Fibroblast of skin of abdomen (primary cell): ENCODE results near the gene ZNF324.
"Not testable (repeated sequence)": the region's sequence is repeated elsewhere in the genome, so short reads cannot be mapped to it uniquely, and the experiment has no call there.

Source experiments
- DNase-seq: peaks from one replicate; pipeline ENCODE4 v3.0.0-alpha.2; 2013

Gene ZNF324

DNA sequence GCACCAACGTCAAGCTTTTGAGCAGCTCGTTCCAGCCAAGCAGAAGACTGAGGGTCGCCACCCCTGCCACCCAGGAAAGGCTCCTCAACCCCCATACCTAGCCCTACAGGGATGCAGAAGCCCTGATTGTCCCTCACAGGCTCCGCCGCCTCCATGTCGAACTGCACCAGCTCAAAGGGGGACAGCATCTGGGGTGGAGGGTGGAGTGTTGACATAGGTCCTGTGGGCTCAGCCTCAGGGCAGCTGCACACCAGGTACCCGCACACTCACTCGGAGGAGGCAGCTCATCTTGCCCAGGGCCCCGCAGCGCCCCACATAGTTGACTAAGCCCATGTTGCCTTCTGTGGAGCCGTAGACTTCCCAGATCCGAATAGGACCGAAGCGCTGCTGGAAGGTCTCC is 33.4 kb downstream of the ZNF324 start:
- DNase-seq: no peak

DNA sequence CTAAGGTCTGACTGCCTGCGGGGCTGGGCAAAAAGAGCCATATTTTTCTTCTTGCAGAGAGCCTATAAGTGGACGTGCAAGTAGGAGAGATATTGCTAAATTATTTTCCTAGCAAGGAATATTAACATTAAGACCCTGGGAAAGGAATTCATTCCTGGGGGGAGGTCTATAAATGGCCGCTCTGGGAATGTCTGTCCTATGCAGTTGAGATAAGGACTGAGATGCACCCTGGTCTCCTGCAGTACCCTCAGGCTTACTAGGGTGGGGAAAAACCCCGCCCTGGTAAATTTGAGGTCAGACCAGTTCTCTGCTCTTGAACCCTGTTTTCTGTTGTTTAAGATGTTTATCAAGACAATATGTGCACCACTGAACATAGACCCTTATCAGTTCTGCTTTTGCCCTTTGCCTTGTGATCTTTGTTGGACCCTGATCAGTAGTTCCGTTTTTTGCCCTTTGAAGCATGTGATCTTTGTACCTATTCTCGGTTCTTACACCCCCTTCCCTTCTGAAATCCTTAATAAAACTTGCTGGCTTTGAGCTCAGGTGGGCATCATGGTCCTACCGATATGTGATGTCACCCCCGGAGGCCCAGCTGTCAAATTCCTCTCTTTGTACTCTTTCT is 40.8 kb downstream of the ZNF324 start:
- not testable (repeated sequence) for DNase-seq

DNA sequence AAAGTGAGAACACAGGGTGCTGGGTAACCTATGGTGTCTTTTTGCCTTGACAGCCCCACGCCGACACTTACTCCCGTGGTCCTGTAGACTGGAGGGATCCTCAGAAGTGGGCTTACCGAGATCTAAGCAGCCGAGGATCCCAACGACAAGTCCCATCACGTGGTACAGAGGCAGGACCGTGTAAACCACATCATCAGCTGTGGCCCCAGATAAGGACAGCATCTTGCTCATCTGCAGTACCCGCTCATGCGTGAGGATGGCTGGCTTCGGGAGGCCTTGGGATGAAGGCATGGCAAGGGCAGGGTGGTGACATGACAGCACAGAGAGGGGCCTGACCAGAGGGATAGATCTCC is 42.8 kb downstream of the ZNF324 start:
- no peak for DNase-seq

DNA sequence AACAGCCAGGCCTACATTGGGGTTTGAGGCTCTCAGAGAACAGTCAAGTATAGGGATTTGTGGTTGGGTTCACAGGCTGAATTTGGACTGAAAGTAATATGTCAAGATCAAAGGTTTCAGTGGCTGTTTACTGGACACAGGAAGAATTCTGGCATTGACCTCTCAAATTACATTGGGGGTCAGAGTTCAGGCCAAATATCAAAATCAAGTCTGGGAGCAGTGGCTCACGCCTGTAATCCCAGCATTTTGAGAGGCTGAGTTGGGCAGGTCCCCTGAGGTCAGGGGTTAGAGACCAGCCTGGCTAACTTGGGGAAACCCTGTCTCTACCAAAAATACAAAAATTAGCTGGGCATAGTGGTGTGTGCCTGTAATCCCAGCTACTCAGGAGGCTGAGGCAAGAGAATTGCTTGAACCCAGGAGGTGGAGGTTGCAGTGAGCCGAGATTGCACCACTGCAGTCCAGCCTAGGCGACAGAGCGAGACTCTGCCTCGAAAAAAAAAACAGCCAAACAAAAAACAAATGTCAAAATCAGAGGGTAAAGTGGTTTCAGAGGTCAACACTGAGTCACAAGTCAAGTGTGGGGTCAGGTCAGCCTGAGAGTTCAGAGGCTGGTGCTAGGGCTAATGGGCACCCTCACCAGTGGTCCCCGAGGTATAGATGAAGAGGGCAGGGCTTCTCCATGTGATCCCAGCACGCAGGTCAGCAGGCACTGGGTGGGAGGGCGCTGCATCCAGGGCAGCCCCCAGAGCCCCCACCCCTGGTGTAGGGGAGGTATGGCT is 43.4 kb downstream of the ZNF324 start:
- no peak for DNase-seq

DNA sequence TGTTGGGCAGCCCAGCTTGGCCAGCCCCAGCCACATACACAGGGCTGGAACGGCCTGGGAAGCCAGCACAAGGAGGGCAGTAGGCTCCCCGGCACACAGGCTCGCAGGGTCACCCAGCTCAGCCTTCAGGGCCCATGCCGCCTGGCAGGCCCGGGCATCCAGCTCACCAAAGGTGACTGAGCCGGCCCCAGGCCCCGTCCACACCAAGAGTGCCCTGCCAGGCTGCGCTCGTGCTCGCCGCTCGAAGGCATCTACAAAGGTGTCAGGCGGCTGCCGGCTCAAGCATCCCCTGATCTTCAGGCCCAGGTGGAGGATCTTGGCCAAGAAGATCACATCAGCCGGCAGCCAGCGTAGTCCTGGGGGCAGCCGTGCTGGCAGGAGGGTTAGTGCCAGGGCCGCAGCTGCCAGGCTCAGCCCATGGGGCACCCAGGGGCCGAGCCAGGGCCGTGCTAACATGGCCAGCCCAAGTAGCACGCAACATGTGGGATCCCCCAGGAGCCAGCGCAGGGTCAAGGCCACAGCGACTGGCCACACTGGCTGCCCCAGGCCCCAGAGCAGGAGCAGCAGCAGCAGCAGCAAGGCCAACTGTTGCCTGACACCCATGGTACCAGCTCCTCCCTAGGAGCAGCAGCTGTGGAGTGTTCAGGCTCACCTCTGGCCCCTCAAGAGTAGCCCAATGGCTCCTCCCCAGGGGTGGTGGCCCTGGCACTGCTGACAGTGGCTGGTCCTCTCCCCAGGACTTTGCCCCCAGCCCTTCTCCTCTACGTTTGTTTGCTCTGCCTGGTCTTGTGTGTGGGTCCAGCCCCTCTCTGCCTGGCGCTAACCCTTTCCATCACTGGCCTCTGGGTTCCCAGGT is 44.7 kb downstream of the ZNF324 start, which contains the start of gene SLC27A5:
SLC27A5 (minus strand) TSS at position 640 of the 856 bp plus-strand sequence; CDS start at position 603, 37 bp downstream.
- no peak for DNase-seq

DNA sequence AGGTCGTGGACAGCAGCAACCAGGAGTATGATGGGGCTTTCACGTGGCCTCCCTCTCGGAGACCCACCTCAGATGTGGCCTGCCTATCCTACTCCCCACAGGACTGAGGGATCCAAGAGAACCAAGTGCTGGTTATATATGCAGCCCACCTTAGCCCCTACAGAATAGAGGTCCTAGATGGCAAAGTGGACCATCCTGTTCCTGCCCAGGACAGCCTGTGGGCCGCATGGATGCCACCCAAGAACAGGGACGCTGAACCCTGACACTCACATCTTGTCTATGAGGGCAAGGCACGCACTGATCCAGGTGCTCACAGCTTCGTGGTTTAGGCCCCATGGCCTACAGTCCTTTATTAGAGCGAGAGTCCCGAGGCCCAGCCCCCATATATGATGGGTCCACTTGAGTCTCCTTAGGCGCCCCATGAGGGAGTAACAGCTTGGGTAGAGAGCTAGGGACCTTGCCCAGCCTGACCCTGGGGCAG is 46.4 kb downstream of the ZNF324 start:
- no peak for DNase-seq

DNA sequence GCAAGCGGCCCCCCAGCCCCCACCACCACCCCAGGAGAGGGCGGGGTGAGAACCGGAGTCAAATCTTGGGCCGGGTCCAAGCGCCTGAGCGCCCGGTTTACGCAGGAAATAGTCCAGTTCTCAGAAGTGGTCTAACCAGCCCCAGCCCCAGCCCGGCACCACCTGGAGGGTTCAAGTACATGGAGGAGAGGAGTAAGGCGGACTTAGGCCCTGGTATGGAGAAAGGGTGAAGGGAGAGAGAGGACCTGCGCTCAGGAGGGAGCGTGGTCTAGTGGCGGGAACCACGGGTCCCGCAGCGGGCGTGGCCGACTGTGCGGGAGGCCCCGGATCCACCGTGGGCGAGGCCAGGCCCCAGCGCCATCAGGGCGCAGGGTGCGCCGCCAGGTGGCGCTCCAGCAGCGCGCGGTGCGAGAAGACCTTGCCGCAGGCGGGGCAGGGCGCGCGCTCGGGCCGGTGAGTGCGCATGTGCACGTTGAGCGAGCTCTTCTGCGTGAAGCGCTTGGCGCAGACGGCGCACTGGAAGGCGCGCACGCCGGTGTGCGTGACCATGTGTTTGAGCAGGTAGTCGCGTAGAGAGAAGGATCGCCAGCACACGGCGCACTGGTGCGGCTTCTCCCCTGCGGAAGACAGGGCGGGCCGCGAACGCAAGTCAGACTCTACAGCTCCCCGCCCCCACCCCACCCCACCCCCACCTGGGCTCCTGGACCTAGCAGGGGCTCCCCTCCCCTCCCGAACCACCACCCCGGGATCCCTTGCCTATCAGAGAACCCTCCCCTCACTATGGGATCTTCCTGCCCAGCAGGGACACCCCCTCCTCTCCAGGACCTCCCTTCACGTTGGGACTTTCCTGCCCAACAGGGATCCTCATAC is 47.0 kb downstream of the ZNF324 start:
- DNase-seq: peak; percentile 86

DNA sequence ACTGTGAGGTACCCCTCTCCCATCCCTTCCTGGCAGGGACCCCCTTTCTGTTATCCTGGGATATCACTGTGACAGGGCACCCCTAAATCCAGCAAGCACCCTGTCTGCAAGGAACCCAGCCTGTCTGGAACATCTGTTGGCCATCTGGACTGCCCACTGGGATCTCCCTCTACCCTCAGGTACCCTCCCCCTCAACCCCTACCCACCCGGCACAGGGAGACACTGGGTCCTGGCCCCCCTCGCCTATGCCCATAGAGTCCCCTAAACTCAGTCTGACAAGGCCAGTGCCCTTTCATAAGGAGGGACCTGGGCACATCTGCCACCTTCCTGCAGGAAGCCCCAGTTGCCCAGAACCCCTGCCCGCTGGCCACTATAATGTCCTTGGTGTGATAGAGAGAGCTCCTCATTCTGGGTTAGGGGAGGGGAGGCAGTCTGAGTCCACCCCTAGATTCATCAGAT is 47.7 kb downstream of the ZNF324 start:
- no peak for DNase-seq

DNA sequence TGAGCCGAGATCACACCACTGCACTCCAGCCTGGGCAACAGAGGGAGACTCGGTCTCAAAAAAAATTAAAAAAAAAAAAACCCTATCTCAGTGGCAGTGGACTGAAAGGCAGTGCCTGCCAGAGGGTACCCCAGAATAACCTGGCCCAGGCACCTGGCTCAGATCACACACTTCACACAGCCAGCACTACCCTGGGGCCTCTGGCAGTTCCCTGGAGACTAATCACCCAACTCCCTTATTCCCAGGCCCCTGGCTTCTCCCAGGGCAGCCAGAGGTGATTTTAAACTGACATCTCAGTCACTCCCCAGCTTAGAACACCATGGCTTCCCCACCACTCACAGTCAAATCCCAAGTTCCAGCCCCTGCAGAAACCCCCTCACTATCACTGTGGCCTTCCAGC is 48.4 kb downstream of the ZNF324 start:
- no peak for DNase-seq

DNA sequence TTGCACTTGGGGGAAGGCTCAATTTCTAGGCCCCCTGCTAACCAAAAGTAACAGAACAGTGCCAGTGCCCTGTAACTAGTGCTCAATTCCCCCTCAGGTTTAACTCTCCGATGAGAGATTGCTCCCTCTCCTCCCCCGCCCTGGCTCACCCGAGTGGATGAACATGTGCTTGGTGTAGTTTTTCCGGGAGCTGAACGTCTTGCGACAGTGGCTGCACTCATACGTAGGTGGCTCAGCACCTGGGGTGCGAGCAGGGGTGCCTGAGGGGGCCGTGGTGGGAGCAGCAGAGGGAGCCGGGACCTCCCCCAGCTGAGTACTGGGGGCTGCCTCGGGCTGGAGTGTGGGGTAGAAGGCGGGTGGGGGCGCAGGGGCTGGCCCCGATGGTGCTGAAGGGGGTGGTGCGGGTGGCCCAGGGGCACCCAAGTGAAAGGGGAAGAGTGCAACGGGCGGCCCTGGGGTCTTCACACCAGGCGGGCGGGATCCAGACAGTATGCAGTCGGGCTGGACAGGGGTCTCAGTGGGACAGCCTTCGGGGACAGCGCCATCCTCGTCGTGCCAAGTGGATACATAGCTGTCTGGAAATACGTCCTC is 49.5 kb downstream of the ZNF324 start:
- DNase-seq: no peak

DNA sequence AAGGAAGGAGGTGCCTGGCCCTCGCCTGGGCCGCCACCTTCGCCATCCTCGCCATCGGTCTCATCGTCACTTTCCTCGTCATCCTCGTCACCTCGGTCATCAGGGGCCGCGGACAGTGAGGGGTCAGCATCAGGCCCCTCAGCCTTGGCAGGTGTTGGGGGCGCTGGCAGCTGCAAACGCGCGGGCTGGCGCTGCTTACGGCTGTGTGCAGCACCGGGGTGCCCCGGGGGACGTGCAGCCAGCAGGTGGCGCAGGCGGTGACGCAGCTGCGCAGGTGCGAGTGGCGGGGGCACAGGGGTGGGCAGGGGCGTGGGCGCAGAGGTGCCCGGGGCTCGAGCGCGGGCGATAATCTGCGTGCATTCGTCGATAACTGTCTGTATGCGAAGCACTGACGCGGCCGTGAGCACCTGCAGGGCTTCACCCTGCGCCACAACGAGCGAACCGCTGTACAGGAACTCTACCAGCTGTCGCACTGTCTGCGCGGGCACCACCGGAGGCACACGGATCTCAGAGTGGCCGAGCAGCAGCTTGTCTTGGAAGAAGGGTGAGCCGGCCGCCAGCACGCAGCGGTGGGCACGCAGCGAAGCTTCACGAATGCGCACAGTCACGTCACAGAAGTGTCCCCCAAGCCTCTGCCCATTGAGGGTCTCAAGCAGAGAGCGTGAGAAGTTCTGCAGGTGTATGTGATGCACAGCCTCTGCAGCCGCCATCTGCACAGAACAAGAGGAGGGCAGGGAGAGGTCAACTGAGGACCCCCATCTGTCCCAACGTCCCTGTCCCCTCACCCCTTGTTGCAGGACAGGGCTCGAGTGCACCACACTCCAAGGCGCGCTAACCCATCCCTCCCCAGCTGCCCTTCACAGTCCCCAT is 50.3 kb downstream of the ZNF324 start:
- DNase-seq: no peak

DNA sequence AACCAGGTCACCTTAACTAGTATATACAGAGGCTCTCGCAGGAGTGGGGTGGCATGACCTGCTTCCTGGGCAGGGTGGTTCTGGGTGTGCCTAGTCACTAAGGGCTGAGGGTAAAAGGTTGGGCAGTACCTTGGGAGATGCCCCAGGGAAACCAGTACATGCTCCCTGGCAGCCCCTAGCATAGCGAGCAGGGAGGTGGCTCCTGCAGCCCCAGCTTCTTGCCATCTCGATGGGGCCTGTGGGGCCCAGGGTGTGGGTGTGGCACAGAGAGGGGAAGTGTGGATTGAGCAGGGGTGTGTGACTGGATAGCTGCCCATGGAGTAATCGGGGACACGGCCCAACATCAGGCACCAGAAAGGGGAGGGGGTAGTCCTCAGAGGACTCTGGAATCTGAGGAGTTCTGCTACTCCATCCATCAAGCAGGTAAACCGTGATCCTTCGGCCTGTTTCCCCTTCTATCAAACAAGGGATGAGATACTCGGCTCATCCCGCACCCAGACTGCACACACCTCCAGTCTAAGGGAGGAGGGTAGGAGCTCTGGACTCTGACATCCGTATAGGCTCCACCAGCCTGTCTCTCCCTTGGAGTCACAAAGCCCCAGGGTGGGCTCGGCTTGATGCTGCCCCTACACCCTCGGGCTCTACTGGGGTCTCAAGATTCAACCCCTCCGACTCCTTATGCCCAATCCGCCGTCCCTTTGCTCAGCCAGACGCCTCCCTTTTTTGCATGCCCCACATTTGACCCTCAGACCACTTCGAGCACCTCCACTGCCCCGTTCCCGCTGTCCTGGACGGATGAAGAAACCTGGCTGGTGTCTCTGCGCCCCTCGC is 51.6 kb downstream of the ZNF324 start:
- DNase-seq: no peak

DNA sequence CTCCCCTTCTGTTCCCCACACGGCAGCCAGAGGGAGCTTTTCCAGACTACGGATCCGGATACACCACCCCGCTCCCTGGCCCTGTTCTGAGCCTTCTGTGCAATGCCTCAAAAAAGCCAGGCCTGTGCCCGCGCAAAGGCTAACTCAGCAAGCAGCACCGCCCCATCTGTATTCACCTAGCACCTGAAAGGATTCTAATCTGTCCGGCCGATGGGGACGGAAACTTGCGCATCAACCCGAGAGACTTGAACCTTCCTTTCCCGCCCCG is 52.1 kb downstream of the ZNF324 start:
- DNase-seq: peak; percentile 76

DNA sequence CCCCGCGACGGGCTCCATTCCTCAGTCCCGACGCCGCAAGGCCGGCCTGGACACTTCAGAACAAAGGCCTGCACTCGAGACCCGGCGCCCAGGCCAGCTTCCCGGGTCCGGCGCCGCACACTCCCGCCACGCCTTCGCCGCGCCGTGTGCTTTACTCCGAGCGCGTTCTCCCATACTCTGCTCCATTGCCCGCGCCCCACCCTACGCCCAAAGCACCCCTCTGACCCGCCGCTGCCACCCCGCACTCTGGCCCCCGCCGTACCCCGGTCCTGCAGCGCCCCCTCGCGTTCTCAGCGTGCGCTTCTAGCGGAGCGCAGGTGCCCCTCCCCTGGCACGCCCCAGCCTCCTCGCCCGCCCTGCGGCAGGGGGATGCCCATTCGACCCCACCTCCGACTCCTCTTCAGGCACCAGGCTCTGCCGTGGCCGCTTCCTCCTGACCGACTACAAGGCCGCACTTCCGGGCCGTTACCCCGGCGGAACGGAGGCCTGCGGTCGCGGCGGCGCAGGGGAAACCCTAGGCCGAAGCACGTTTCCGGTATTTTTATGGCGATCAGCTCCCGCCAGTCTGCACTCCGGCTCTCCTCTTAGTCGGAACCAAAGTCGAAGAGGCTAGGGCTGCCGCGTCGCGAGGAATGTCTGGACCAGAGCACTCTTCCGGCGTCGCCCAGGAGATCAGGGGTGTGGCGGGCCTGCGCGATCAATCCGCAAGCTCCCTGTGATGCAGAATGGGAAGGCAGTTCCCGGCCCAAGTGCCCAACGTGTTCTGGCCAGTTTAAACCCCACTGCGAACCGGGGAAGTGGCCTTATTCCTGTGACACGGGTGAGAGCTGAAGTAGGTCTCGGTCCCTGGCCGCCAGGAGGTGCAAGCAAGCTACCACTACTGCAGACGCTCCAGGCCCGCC is 52.7 kb downstream of the ZNF324 start, which contains the start of gene ZBTB45:
ZBTB45 (minus strand) TSS at position 456 of the 902 bp plus-strand sequence. CDS start 2,137 bp downstream, outside the sequence.
- peak; percentile 97 for DNase-seq

DNA sequence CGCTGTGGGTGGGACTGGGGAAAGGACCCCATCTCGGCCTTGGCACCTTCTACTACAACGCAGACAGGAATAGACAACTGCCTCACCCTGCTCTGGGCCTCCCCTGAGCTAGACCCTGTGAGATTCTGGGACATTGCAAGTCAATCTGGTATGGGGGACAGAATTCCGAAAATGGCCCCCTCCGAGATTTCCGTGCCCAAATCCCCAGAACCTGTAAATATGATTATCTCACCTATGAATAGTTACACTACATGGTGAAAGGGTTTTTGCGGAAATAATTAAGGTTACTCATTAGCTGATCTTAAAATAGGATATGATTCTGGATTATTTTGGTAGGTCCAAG is 53.3 kb downstream of the ZNF324 start:
- no peak for DNase-seq

DNA sequence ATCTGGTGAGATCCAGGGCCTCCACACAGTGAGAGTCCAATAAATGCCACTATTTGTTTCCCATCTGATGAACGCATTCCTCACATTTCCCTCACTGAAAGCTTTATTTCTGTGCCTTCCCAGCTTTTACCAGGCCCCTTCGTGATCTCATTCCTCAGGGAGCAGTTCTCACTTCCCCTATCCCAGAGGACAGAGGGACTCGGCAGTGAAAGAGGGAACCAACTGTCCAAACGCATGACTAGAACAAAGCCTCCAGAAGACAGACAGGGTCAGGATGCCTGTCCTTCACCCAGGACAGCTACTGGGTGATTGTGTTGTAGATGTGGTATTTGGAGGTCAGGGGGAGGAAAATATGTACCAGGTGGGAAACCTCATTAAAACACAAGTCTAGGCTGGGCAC is 54.8 kb downstream of the ZNF324 start:
- DNase-seq: no peak

DNA sequence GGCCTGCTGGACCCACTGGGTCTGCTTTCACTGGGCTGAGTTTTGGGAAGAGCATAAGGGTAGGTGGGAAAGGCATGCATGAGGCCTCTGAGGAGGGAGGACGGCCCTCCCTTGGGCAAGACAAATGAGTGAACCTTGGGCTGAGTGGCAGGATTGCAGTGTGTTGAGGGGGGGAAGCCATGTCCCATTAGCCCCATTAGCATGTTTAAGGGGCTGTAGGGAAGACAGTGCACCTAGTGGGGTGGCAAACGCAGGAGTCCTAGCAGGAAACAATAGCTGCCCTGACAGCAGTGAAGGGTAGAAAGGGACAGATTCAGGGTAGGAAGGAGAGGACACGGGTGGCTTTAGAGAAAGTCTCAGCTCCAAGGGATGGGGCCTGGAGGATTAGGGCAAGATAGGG is 55.8 kb downstream of the ZNF324 start:
- no peak for DNase-seq
